AG04449 (cell line): ENCODE results near the gene FAM228B.
"Not testable (repeated sequence)": the region's sequence is repeated elsewhere in the genome, so short reads cannot be mapped to it uniquely, and the experiment has no call there.

ENCODE experiments used
- CTCF ChIA-PET: fragments of 350-600 bp; formaldehyde crosslinking; extraction: SDS; loops from one replicate; lab custom pipeline; 2021; ENCODE audit warnings: antibody characterized with exemption; lab: Yijun Ruan, JAX
- POLR2A ChIA-PET: fragments of 400-600, 350-600 bp; formaldehyde crosslinking; extraction: SDS; loops from one replicate; lab custom pipeline; 2020; ENCODE audit warnings: antibody characterized with exemption, inconsistent platforms; lab: Yijun Ruan, JAX
- DNase-seq: peaks from one replicate; pipeline ENCODE4 v3.0.0-alpha.2; 2010; ENCODE audit warnings: low read depth, low spot score
- H3K4me3 ChIP-seq: 2 replicates; pipeline ENCODE4 v1.5.1; 2011; ENCODE audit warnings: low read depth, mild to moderate bottlenecking, control low read depth, low read length
- CTCF ChIP-seq: IDR thresholded peaks from one replicate; pipeline ENCODE4 v1.5.1; 2011; ENCODE audit warnings: mild to moderate bottlenecking, moderate library complexity, low read length, control low read depth, inconsistent platforms; ENCODE audit not compliant: insufficient read depth; ENCODE audit errors: missing control alignments

Gene FAM228B

GRCh38 chr2:24121066-24121465, 2.2 kb upstream of the FAM228B start:
- no peak for DNase-seq
- ChIA-PET CTCF (interaction anchor here (0.8 to 2.5 kb wide), 2 partner anchors 38 to 43 kb away, joined by 3 to 17 read pairs; partner anchors contain the start of gene TP53I3), POLR2A (no interaction called here)
- no peak overlapping the region for H3K4me3 ChIP-seq
- TF ChIP-seq CTCF, result no peak

- POLR2A ChIA-PET, result interaction anchor here (1.4 kb wide), 1 partner anchor 37 kb away, joined by 5 read pairs; the partner anchor contains the start of gene TP53I3
- no peak for TF ChIP-seq CTCF
- H3K4me3 ChIP-seq, result no peak overlapping the region
- CTCF ChIA-PET, result interaction anchor here (1.3 to 2.5 kb wide), 2 partner anchors 38 to 40 kb away, joined by 3 to 17 read pairs; partner anchors contain the start of gene TP53I3
- no peak for DNase-seq
These were observed 1.8 kb upstream of the FAM228B start for GRCh38 chr2:24121469-24121868.

- H3K4me3 ChIP-seq, result peak overlapping the region; percentile 83
- POLR2A ChIA-PET, result interaction anchor here (0.6 to 1.4 kb wide), 3 partner anchors 38 to 207 kb away, joined by 4 to 6 read pairs (median 5); partner anchors contain the start of genes SF3B6 and TP53I3
- DNase-seq, result no peak
- CTCF ChIA-PET, result interaction anchor here (1.0 to 2.5 kb wide), 4 partner anchors 9 to 39 kb away, joined by 3 to 17 read pairs (median 4); partner anchors contain the start of gene TP53I3
- no peak for TF ChIP-seq CTCF
These were observed 689 bp upstream of the FAM228B start for GRCh38 chr2:24122366-24123194.

- H3K4me3 ChIP-seq, result peak overlapping the region; percentile 83
- ChIA-PET CTCF (interaction anchor here (1.1 to 3.3 kb wide), 2 partner anchors 40 to 300 kb away, joined by 6 to 15 read pairs; partner anchors contain the start of gene TP53I3), POLR2A (interaction anchor here (0.6 to 2.0 kb wide), 3 partner anchors 38 to 82 kb away, joined by 3 to 10 read pairs (median 3); partner anchors contain the start of gene TP53I3)
- no peak for TF ChIP-seq CTCF
- no peak for DNase-seq
These were observed 782 bp downstream of the FAM228B start for GRCh38 chr2:24123922-24124580.

GRCh38 chr2:24125956-24126355, 2.7 kb downstream of the FAM228B start:
- no peak overlapping the region for H3K4me3 ChIP-seq
- ChIA-PET CTCF (interaction anchor here (3.3 kb wide), 1 partner anchor 42 kb away, joined by 15 read pairs; the partner anchor contains the start of gene TP53I3), POLR2A (no interaction called here)
- no peak for TF ChIP-seq CTCF
- DNase-seq, result no peak

GRCh38 chr2:24132543-24132942, 9.3 kb downstream of the FAM228B start:
- no peak for TF ChIP-seq CTCF
- DNase-seq, result no peak
- CTCF ChIA-PET, result interaction anchor here (1.6 kb wide), 1 partner anchor 21 kb away, joined by 4 read pairs; no protein-coding TSS in a partner anchor
- H3K4me3 ChIP-seq, result no peak overlapping the region
- POLR2A ChIA-PET, result no interaction called here

GRCh38 chr2:24140305-24140704, 17.0 kb downstream of the FAM228B start:
- CTCF ChIA-PET, H3K4me3 ChIP-seq, DNase-seq, POLR2A ChIA-PET: not testable (repeated sequence)
